GM19463 (cell line): ENCODE data around the gene IL17RB.

ENCODE experiments used
- ATAC-seq: cut with Tn5 transposase; IDR thresholded peaks from one replicate; pipeline ENCODE4 v1.9.1; 2021; ENCODE audit warnings: mild to moderate bottlenecking, moderate library complexity; ENCODE audit not compliant: unreplicated experiment

The IL17RB gene

DNA sequence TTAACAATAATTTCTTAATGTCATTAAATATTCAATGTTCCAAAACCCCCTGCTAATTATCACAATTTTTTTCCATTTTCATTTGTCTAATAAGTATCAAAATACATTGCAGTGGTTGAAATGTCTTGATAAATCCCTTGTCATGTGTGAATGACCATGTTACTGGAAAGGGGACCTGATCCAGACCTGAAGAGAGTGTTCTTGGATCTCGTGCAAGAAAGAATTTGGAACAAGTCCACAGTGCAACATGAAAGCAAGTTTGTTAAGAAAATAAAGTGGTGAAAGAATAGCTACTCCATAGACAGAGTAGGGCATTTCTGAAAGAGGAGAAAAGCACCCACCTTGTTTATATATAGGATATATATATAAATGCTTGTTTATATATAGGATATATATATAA is 55.7 kb downstream of the IL17RB start:
- no peak for ATAC-seq

DNA sequence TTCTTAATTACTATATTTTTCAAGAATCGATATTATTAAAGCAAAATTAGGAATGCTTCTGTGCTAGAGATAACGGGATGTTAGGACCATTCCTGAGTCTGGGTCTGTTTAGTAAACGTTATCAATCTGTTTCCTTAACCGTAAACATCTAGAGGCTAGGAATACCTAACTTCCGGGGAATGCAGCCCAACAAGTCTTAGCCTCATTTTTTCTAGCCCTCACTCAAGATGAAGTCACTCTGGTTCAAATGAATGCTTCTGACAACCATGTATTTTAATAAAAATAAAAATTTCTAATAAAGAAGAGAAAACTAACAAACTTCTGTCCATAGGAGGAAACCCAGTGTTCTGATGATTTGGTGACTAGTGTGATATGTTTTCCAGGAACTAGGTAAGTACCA is 56.3 kb downstream of the IL17RB start:
- ATAC-seq, result no peak

DNA sequence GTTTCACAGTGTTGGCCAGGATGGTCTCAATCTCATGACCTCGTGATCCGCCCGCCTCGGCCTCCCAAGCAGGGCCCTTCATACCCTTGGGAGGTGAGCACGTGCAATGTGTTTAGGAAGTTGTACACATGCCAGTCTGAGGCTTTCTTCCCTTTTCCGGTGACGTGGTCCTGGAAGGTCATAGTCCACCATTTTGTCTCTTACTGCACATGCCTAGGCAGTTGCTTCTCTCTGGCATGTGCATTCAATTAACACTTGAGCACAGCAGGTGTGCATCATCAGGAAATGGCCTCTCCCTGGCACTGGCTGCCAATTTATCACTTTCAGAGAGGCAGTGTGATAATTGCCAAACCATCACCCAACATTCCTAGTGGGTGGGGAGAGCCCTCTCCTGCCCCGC is 67.0 kb downstream of the IL17RB start:
- no peak for ATAC-seq
